ENCODE results near the gene OR2T2.
A peak's percentile ranks its signal among the peaks of the same experiment; 100 is the strongest.
"Not testable (repeated sequence)": the region's sequence is repeated elsewhere in the genome, so short reads cannot be mapped to it uniquely, and the experiment has no call there.

OR2T2 gene

GRCh38 chr1:248449821-248450465 is 4.5 kb downstream of the OR2T2 start:
- peak; percentile 42 for FAIRE-seq
- DNase-seq (ENCODE audit: low spot score): not testable (repeated sequence)

GRCh38 chr1:248450466-248451145 is 5.2 kb downstream of the OR2T2 start:
- FAIRE-seq; DNase-seq (ENCODE audit: low spot score): not testable (repeated sequence)

GRCh38 chr1:248453619-248454018 is 8.2 kb downstream of the OR2T2 start:
- FAIRE-seq: not testable (repeated sequence)

GRCh38 chr1:248455045-248455444 is 9.6 kb downstream of the OR2T2 start:
- FAIRE-seq; DNase-seq (ENCODE audit: low spot score): not testable (repeated sequence)

More at GRCh38 chr1:248453619-248454018, 8.2 kb downstream of the OR2T2 start:
- DNase-seq (ENCODE audit: low spot score): not testable (repeated sequence)

- DNase-seq (ENCODE audit: low spot score): not testable (repeated sequence)
- peak; percentile 67 for FAIRE-seq
These were observed 11.2 kb downstream of the OR2T2 start for GRCh38 chr1:248456635-248457034.

GRCh38 chr1:248459117-248459516 is 13.7 kb downstream of the OR2T2 start:
- FAIRE-seq: peak; percentile 35
- not testable (repeated sequence) for DNase-seq (ENCODE audit: low spot score)

- DNase-seq (ENCODE audit: low spot score) (no peak), FAIRE-seq (no peak)
These were observed 25.7 kb downstream of the OR2T2 start for GRCh38 chr1:248471154-248471553.

GRCh38 chr1:248472111-248472510 is 26.7 kb downstream of the OR2T2 start:
- not testable (repeated sequence) for FAIRE-seq; DNase-seq (ENCODE audit: low spot score)

GRCh38 chr1:248473051-248473450 is 27.6 kb downstream of the OR2T2 start, which contains the start of gene OR2T3:
Gene OR2T3 (plus strand): TSS chr1:248473351. CDS start chr1:248473351, 0 bp downstream.
- not testable (repeated sequence) for FAIRE-seq; DNase-seq (ENCODE audit: low spot score)

GRCh38 chr1:248475660-248476059 is 30.2 kb downstream of the OR2T2 start:
- peak; percentile 40 for FAIRE-seq
- DNase-seq (ENCODE audit: low spot score): not testable (repeated sequence)

- not testable (repeated sequence) for FAIRE-seq; DNase-seq (ENCODE audit: low spot score)
These were observed 36.5 kb downstream of the OR2T2 start for GRCh38 chr1:248481686-248482579.

- not testable (repeated sequence) for DNase-seq (ENCODE audit: low spot score); FAIRE-seq
These were observed 42.9 kb downstream of the OR2T2 start, which contains the start of gene OR2T5 for GRCh38 chr1:248488289-248488688. Gene OR2T5 (plus strand): TSS chr1:248488589. CDS start chr1:248488589, 0 bp downstream.

GRCh38 chr1:248496661-248497060 is 51.2 kb downstream of the OR2T2 start:
- not testable (repeated sequence) for DNase-seq (ENCODE audit: low spot score); FAIRE-seq

- FAIRE-seq; DNase-seq (ENCODE audit: low spot score): not testable (repeated sequence)
These were observed 55.0 kb downstream of the OR2T2 start for GRCh38 chr1:248500305-248501035.

All from urothelium cell line (cell line).